ENCODE data around the gene CCDC170. TPM values are rescaled to one million over a fixed set of nuclear protein-coding genes. Genes with fewer than 3 reads are reported as not detected.

CCDC170 gene
- total RNA-seq, 4 donors from 2014 or later = 0.22 to 1.1 (median 1.1) TPM; not detected in 1

- intact Hi-C loops (cut with DNase I; ENCODE audit: low total_unique reads) = no loop called here
- TF ChIP-seq CTCF (IDR thresholded peaks at IDR 0.05) (no peak), POLR2A (IDR thresholded peaks at IDR 0.05) (no peak)
- H3K4me3 ChIP-seq (ENCODE audit: low read depth, poor library complexity, severe bottlenecking) = no peak overlapping the region
- DNase-seq (ENCODE audit: low spot score in 2 of 2) = no peak
- WGBS, 2 donors = 24 to 36% methylated on average over 2 of the region's 2 CpGs
These were observed 5.6 kb upstream of the CCDC170 start for GRCh38 chr6:151488226-151488625.

GRCh38 chr6:151490996-151491395 lies 2.8 kb upstream of the CCDC170 start:
- 77 to 82% methylated on average over 7 of the region's 7 CpGs for WGBS, 2 donors
- TF ChIP-seq POLR2A (IDR thresholded peaks at IDR 0.05) (no peak), CTCF (IDR thresholded peaks at IDR 0.05) (no peak)
- intact Hi-C loops (cut with DNase I; ENCODE audit: low total_unique reads) = no loop called here
- H3K4me3 ChIP-seq (ENCODE audit: low read depth, poor library complexity, severe bottlenecking) = no peak overlapping the region
- no peak for DNase-seq (ENCODE audit: low spot score in 2 of 2)

GRCh38 chr6:151493161-151493803 lies 535 bp upstream of the CCDC170 start:
- 29 to 34% methylated on average over 16 of the region's 16 CpGs for WGBS, 2 donors
- intact Hi-C loops (cut with DNase I; ENCODE audit: low total_unique reads) = no loop called here
- DNase-seq (ENCODE audit: low spot score in 2 of 2) = no peak
- peak overlapping the region; percentile 73 for H3K4me3 ChIP-seq (ENCODE audit: low read depth, poor library complexity, severe bottlenecking)
- TF ChIP-seq CTCF (IDR thresholded peaks at IDR 0.05) (no peak), POLR2A (IDR thresholded peaks at IDR 0.05) (no peak)

GRCh38 chr6:151494235-151494935 lies 568 bp downstream of the CCDC170 start:
- peak overlapping the region; percentile 73 for H3K4me3 ChIP-seq (ENCODE audit: low read depth, poor library complexity, severe bottlenecking)
- 0 to 1% methylated on average over 28 to 42 of the region's 43 CpGs for WGBS, 2 donors
- TF ChIP-seq CTCF (IDR thresholded peaks at IDR 0.05) (no peak), POLR2A (IDR thresholded peaks at IDR 0.05) (no peak)
- intact Hi-C loops (cut with DNase I; ENCODE audit: low total_unique reads) = no loop called here
- peak in 1 of 2 donors; percentile 28 for DNase-seq (ENCODE audit: low spot score in 2 of 2)

- WGBS, 2 donors = 5 to 11% methylated on average over 4 of the region's 4 CpGs
- TF ChIP-seq POLR2A (IDR thresholded peaks at IDR 0.05) (no peak), CTCF (IDR thresholded peaks at IDR 0.05) (no peak)
- H3K4me3 ChIP-seq (ENCODE audit: low read depth, poor library complexity, severe bottlenecking) = peak overlapping the region; percentile 73
- no peak for DNase-seq (ENCODE audit: low spot score in 2 of 2)
- intact Hi-C loops (cut with DNase I; ENCODE audit: low total_unique reads) = no loop called here
These were observed 1.1 kb downstream of the CCDC170 start for GRCh38 chr6:151494936-151495320.

All from lower leg skin (tissue), 4 donors.